Measurements from ENCODE around the gene BFSP2.
"Not testable (repeated sequence)": the region's sequence is repeated elsewhere in the genome, so short reads cannot be mapped to it uniquely, and the experiment has no call there.

The BFSP2 gene

DNA sequence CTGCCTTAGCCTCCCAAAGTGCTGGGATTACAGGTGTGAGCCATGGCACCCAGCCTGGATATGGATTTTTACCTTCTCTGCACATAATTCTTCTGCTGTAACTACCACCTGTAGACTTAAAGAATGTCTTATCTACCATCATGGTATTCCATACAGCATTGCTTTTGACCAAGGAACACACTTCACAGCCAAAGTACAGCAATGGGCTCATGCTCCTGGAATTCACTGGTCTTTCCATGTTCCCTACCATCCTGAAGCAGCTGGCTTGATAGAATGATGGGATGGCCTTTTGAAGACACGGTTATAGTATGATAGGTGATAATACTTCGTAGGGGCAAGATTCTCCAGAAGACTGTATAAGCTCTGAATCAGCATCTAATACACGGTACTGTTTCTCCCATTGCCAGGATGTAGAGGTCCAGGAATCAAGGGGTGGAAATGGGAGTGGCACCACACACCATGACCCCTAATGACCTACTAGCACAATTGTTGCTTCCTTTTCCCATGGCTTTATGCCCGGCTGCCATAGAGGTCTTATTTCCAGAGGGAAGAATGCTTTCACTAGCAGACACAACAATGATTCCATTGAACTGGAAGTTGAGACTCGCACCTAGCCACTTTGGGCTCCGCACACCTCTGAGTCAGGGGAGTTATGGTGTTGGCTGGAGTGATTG is 112.7 kb downstream of the BFSP2 start:
- no peak for DNase-seq (ENCODE audit: low read depth in 1 of 2, low spot score in 1 of 2)

DNA sequence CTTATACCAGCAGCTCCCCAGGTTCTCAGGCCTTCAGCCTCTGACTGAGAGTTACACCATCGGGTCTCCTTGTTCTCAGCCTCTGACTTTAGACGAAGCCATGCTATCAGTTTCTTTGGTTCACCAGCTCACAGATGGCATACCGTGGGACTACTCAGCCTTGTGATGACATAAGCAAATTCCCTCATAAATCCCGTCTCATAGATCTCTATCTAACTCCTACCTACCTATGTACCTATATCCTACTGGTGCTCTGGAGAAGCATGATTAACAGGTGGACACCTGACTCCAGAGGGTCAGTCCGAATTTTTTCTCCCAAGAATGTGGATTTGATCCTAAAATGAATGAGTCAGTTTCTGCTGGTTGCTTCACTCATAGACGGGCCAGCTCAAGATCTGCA is 114.6 kb downstream of the BFSP2 start:
- no peak for DNase-seq (ENCODE audit: low read depth in 1 of 2, low spot score in 1 of 2)

DNA sequence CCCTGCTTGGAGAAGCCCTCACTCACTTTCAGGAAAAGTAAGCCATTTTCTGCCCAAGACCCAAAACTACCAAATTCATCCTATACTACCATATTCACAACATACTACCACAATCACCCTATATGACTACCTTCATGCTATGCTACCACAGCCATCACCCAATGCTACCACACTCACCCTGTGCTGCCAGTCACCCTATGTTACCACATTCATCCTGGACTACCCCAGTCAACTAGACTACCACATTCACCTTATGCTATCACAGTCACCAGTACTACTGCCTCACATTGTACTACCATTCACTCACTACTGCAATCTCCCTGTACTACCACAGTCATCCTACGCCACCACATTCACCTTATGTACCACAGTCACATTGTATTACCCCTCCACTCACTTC is 115.3 kb downstream of the BFSP2 start:
- DNase-seq (ENCODE audit: low read depth in 1 of 2, low spot score in 1 of 2): no peak

DNA sequence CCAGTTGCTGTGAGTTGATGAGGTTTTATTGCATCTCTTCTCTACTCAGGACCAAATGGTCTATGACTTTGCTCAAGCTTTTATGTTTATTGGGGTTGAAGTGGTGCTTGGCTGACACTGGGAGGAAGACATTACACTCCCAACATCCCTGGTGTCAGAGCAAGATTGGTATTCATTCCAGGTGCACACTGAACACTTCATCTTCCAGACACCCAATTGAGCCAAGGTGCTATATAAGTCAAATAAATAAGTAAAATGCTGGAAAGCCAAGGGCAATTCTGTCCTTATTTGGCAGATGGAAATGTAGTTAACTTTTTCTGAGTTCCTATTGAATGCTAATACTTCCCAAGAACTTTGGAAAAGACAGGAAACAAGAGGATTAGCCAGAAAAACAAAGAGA is 120.4 kb downstream of the BFSP2 start:
- no peak for DNase-seq (ENCODE audit: low read depth in 1 of 2, low spot score in 1 of 2)

DNA sequence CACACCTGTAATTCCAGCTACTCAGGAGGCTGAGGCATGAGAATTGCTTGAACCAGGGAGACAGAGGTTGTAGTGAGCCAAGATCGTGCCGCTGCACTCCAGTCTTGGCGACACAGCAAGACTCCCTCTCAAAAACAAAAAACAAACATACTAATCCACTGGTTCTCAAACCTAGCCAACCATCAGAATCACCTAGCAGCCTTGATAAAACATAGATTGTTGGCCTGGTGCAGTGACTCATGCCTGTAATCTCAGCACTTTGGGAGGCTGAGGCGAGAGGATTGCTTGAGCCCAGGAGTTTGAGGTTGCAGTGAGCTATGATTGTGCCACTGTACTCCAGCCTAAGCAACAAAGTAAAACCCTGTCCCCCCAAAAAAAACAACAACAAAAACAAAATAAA is 121.1 kb downstream of the BFSP2 start:
- DNase-seq (ENCODE audit: low read depth in 1 of 2, low spot score in 1 of 2): not testable (repeated sequence)

DNA sequence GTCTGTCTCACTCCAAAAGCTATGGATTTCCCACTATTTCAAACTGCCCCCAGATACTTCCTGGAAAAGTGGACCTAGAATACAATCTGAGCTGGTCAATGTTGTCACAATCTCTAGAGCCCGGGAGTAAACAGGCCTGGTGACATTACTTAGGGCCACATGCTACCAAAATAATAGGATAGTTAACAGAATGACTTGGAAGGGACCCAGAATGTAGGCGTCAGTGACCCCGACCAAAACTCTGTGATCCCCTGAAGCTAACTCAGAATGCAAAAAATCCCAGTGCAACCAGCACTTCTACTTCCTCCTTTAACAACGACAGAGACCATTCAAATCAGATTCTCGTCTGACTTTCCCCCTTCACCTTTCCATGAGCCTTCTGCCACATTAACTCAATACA is 122.1 kb downstream of the BFSP2 start:
- DNase-seq (ENCODE audit: low read depth in 1 of 2, low spot score in 1 of 2): no peak

DNA sequence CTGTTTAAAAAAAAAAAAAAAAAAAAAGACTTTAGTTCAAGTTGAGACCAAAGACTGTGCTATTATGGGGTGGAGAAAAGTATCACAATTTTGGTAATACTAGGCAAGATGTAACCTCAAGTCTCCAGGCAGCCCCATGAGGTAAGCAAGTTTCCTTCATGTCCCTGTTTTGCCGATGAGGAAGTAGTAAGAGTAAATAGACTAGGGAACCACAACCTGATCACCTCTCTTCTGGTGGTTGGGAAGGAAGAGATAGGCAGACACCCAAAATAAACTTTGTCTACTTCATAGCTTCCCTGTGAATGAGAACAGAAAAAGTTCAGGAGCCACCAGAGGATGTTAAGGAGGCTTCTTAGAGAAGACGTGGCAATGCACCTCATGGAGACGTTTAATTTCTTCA is 123.9 kb downstream of the BFSP2 start:
- DNase-seq (ENCODE audit: low read depth in 1 of 2, low spot score in 1 of 2): not testable (repeated sequence)

Measured in stimulated activated CD4-positive, alpha-beta T cell treated with anti-CD3 and anti-CD28 coated beads, Interleukin-15, amount 100 ng/mL, for 1 hour (primary cell).